B cell (primary cell): ENCODE results near the gene DLG2. TPM values are rescaled to one million over a fixed set of nuclear protein-coding genes. Genes with fewer than 3 reads are reported as not detected.

Source experiments
- ATAC-seq: fragments of 200-7000 bp; cut with Tn5 transposase; one replicate; pipeline ENCODE4 v1.10.0; 2021; ENCODE audit warnings: low read depth, mild to moderate bottlenecking, moderate number of reproducible peaks, moderate library complexity
- CTCF ChIA-PET: fragments of 350-600 bp; sonication (Branson Sonifier 250); formaldehyde crosslinking; loops from one replicate; lab custom pipeline; 2021; ENCODE audit warnings: antibody characterized with exemption, inconsistent platforms; lab: Charles Lee
- POLR2A ChIA-PET: fragments of 350-600 bp; sonication (Branson Sonifier 250); formaldehyde crosslinking; loops from one replicate; lab custom pipeline; 2021; ENCODE audit warnings: antibody characterized with exemption; lab: Charles Lee
- DNase-seq: peaks from one replicate; pipeline ENCODE4 v3.0.0; 2013
- H2AFZ ChIP-seq: 2 replicates; pipeline ENCODE4 v1.6.1; 2012; ENCODE audit warnings: mild to moderate bottlenecking, low read depth, low read length; ENCODE audit not compliant: insufficient read depth, poor library complexity, severe bottlenecking
- H3K27ac ChIP-seq, 2 donors: 1 replicate in 1 of 2; 2 replicates in 1 of 2; pipeline ENCODE4 v1.5.1; 2012 to 2013; ENCODE audit warnings: low read length in 2 of 2, mild to moderate bottlenecking in 2 of 2, moderate library complexity in 1 of 2
- H3K27me3 ChIP-seq, 4 experiments: fragments of 200-600 bp in 1 of 4; sonication (generic) in 1 of 4; replicated peaks in 1 of 4; 1 replicate in 2 of 4; 2 replicates in 2 of 4; pipeline versions ENCODE4 v1.6.1 to v1.7.0; 2013 to 2016; ENCODE audit warnings: low read length in 3 of 4, mild to moderate bottlenecking in 2 of 4, mixed read lengths in 1 of 4, moderate library complexity in 1 of 4; ENCODE audit not compliant: insufficient read depth in 4 of 4, control insufficient read depth in 3 of 4; ENCODE audit errors: control extremely low read depth in 1 of 4
- H3K36me3 ChIP-seq, 2 experiments: replicated peaks in 1 of 2; 1 replicate in 1 of 2; 2 replicates in 1 of 2; pipeline versions ENCODE4 v1.6.1 to v1.7.1; 2013; ENCODE audit warnings: low read length in 1 of 2; ENCODE audit not compliant: insufficient read depth in 2 of 2, control insufficient read depth in 1 of 2; ENCODE audit errors: control extremely low read depth in 1 of 2, extremely low read depth in 1 of 2
- H3K4me1 ChIP-seq, 2 donors: fragments of 200-600 bp in 1 of 2; sonication (generic) in 1 of 2; 1 replicate in 1 of 2; 2 replicates in 1 of 2; pipeline versions ENCODE4 v1.5.1 to v1.6.1; 2013 to 2017; ENCODE audit warnings: low read length in 2 of 2; ENCODE audit not compliant: control insufficient read depth in 2 of 2, insufficient read depth in 2 of 2
- H3K4me2 ChIP-seq: replicated peaks from 2 replicates; pipeline ENCODE3; 2012; ENCODE audit warnings: mild to moderate bottlenecking, low read depth, low read length; ENCODE audit not compliant: poor library complexity, severe bottlenecking
- H3K4me3 ChIP-seq, 5 experiments: fragments of 200-600 bp in 1 of 5; sonication (generic) in 1 of 5; 1 replicate in 3 of 5; 2 replicates in 2 of 5; pipeline versions ENCODE4 v1.5.1 to v1.7.0; 2011 to 2016; ENCODE audit warnings: low read length in 4 of 5, mild to moderate bottlenecking in 4 of 5, low read depth in 2 of 5, control low read depth in 1 of 5, moderate library complexity in 1 of 5; ENCODE audit not compliant: insufficient read depth in 1 of 5; ENCODE audit errors: control extremely low read depth in 1 of 5, extremely low read depth in 1 of 5
- H3K79me2 ChIP-seq: fragments of 200-600 bp; sonication (generic); one replicate; pipeline ENCODE4 v1.6.0; 2016; ENCODE audit warnings: low read length; ENCODE audit not compliant: control insufficient read depth, insufficient read depth
- H3K9ac ChIP-seq: fragments of 200-600 bp; sonication (generic); 2 replicates; pipeline ENCODE4 v1.6.1; 2017; ENCODE audit warnings: mild to moderate bottlenecking, low read length, moderate library complexity
- H3K9me3 ChIP-seq, 3 donors: one replicate each; pipeline versions ENCODE4 v1.6.1 to v1.7.1; 2013; ENCODE audit warnings: low read length in 2 of 3; ENCODE audit not compliant: control insufficient read depth in 2 of 3, insufficient read depth in 1 of 3; ENCODE audit errors: control extremely low read depth in 1 of 3
- H4K20me1 ChIP-seq: 2 replicates; pipeline ENCODE4 v1.6.0; 2012; ENCODE audit warnings: mild to moderate bottlenecking, low read length; ENCODE audit not compliant: insufficient read depth, control insufficient read depth, poor library complexity, severe bottlenecking
- H3K27ac Mint-ChIP-seq: one replicate; pipeline ENCODE4 v1.8.0; 2021; ENCODE audit warnings: mixed read lengths
- H3K27me3 Mint-ChIP-seq: one replicate; pipeline ENCODE4 v1.8.0; 2021; ENCODE audit warnings: mixed read lengths
- H3K4me1 Mint-ChIP-seq: one replicate; pipeline ENCODE4 v1.8.0; 2021; ENCODE audit warnings: mixed read lengths
- H3K4me3 Mint-ChIP-seq: one replicate; pipeline ENCODE4 v1.8.0; 2021; ENCODE audit warnings: mixed read lengths
- H3K9me3 Mint-ChIP-seq: one replicate; pipeline ENCODE4 v1.8.0; 2022; ENCODE audit warnings: mixed read lengths; ENCODE audit not compliant: insufficient read depth
- EZH2 ChIP-seq: IDR thresholded peaks from 2 replicates; pipeline ENCODE4 v1.6.1; 2012; ENCODE audit warnings: borderline replicate concordance, low read depth, mild to moderate bottlenecking, moderate library complexity, low read length; ENCODE audit not compliant: insufficient read depth, poor library complexity, severe bottlenecking
- WGBS: methylation state at CpG from one replicate; pipeline ENCODE4 v1.1.5; 2013; ENCODE audit warnings: missing lambda C conversion rate; ENCODE audit not compliant: insufficient coverage; 5-methylcytosine and 5-hydroxymethylcytosine counted together
- intact Hi-C: fragments of 100-400 bp; cut with micrococcal nuclease; formaldehyde crosslinking; loops from one replicate; pipeline ENCODE4 v1.10.0; 2022
- polyA plus RNA-seq: library from polyadenylated mRNA; depleted of rRNA; stranded (reverse); fragments of >200 nt; gene quantifications from 2 replicates; pipeline ENCODE4 v1.2.3, GENCODE V29; 2012
- total RNA-seq, 2 donors: library from RNA; stranded (reverse); fragments of 120-200 nt in 1 of 2; gene quantifications; 1 replicate in 1 of 2; 2 replicates in 1 of 2; pipeline versions ENCODE4 v1.2.3 to v1.2.4, GENCODE V29; 2013 to 2022
- TF ChIP-seq, protein P1 (sequence below): fragments of 200-600 bp; IDR thresholded peaks from one replicate; pipeline ENCODE4 v1.8.0; 2022; ENCODE audit warnings: antibody characterized with exemption, mild to moderate bottlenecking

Gene DLG2
- total and polyA plus RNA-seq, 2 donors (not counting 1 experiment from before 2014, with no cell fraction given) = 0.54 to 5.4 TPM

DNA sequence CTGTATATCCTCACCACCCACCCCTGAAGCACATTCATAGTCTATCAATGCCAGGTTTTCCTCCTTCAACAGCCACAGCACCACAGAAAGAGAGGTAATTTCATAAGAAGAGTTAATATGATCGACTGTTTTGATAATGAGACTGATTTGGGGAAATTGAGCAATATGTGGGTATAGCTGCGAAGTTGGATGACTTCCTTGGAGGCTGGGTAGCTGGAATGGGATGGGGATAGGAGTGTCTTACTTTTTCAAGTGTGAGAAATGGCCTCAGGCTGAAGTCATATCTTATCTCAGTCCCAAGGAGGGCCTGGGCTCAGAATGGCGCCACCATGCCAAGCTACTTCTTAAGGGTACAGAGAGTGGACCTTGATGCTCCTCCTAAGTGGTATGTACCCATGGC lies 2153.4 kb downstream of the DLG2 start:
- no peak overlapping the region for H3K27ac Mint-ChIP-seq
- no peak overlapping the region for H3K4me3 Mint-ChIP-seq
- DNase-seq = no peak
- Histone ChIP-seq H3K79me2 (no peaks in the 10 kb centered on the region), H4K20me1 (no peaks in the 10 kb centered on the region), H3K4me3 (no peak overlapping the region), H3K36me3 (no peaks in the 10 kb centered on the region), H2AFZ (no peak overlapping the region), H3K27me3 (no peaks in the 10 kb centered on the region), H3K9ac (no peak overlapping the region), H3K4me1 (no peaks in the 10 kb centered on the region), H3K4me2 (no peak overlapping the region), H3K27ac (no peak overlapping the region), H3K9me3 (peaks cover 0 to 2% (median 0%) of the 10 kb centered on the region in 3 donors)
- ChIA-PET CTCF (no interaction called here), POLR2A (no interaction called here)
- H3K4me1 Mint-ChIP-seq = no peaks in the 10 kb centered on the region
- ATAC-seq = no peak
- intact Hi-C loops = no loop called here
- WGBS = 84% methylated on average over 3 of the region's 3 CpGs
- H3K27me3 Mint-ChIP-seq = peaks cover 14% of the 10 kb centered on the region
- no peaks in the 10 kb centered on the region for H3K9me3 Mint-ChIP-seq
- no peak for TF ChIP-seq EZH2
- TF ChIP-seq, protein P1, sequence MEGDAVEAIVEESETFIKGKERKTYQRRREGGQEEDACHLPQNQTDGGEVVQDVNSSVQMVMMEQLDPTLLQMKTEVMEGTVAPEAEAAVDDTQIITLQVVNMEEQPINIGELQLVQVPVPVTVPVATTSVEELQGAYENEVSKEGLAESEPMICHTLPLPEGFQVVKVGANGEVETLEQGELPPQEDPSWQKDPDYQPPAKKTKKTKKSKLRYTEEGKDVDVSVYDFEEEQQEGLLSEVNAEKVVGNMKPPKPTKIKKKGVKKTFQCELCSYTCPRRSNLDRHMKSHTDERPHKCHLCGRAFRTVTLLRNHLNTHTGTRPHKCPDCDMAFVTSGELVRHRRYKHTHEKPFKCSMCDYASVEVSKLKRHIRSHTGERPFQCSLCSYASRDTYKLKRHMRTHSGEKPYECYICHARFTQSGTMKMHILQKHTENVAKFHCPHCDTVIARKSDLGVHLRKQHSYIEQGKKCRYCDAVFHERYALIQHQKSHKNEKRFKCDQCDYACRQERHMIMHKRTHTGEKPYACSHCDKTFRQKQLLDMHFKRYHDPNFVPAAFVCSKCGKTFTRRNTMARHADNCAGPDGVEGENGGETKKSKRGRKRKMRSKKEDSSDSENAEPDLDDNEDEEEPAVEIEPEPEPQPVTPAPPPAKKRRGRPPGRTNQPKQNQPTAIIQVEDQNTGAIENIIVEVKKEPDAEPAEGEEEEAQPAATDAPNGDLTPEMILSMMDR = no peak

DNA sequence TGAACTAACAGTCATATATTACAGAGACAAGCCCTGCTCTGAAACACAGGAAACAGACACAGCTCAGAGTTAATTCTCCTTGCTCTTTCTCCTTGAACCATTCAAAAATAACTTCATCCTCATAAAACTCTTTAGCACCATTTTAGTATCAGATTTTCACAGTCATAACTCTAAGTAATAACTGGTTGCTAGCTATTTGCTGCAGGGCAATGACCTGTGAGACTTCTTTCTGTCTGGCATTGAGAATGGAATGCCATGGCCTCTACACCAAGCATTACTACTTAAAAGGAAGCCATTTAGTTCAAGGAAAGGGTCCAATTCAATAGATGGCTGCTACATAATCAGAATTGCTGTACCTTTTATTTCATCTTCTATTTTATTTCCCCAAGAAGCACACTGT lies 2154.3 kb downstream of the DLG2 start:
- ATAC-seq (no peak), DNase-seq (no peak)
- POLR2A ChIA-PET = no interaction called here
- Mint-ChIP-seq H3K4me1 (no peaks in the 10 kb centered on the region), H3K27me3 (peaks cover 11% of the 10 kb centered on the region), H3K4me3 (no peak overlapping the region), H3K9me3 (no peaks in the 10 kb centered on the region), H3K27ac (no peak overlapping the region)
- CTCF ChIA-PET = no interaction called here
- Histone ChIP-seq H3K4me1 (no peaks in the 10 kb centered on the region), H3K9ac (no peak overlapping the region), H3K9me3 (peaks cover 0 to 2% (median 0%) of the 10 kb centered on the region in 3 donors), H3K4me3 (no peak overlapping the region), H4K20me1 (no peaks in the 10 kb centered on the region), H3K4me2 (no peak overlapping the region), H3K79me2 (no peaks in the 10 kb centered on the region), H3K27me3 (no peaks in the 10 kb centered on the region), H2AFZ (peak overlapping the region; percentile 17), H3K27ac (no peak overlapping the region), H3K36me3 (no peaks in the 10 kb centered on the region)
- no peak for TF ChIP-seq EZH2
- TF ChIP-seq, protein P1 = no peak
- intact Hi-C loops = no loop called here
